Frontal cortex (tissue), 4 donors: ENCODE measurements around the gene SH2B3. TPM values are rescaled to one million over a fixed set of nuclear protein-coding genes. Genes with fewer than 3 reads are reported as not detected.

Source experiments
- DNase-seq, 2 donors: peaks; one replicate each; pipeline ENCODE4 v3.0.0; 2012; ENCODE audit warnings: low spot score in 2 of 2
- FAIRE-seq: peaks from 2 replicates; lab custom pipeline; 2012; peaks lifted over from hg19 to GRCh38; lab: Jason Lieb, UNC
- total RNA-seq: library from RNA; depleted of rRNA; stranded (reverse); fragments of >200 nt; gene quantifications from one replicate; pipeline ENCODE4 v1.2.3, GENCODE V29; 2014
- donor health status: control.
- donor health status: control.
- donor health status: control.

SH2B3 gene
- total RNA-seq, 1 donor from 2014 or later = 2.4 TPM

GRCh38 chr12:111440631-111441030 is 34.9 kb downstream of the SH2B3 start:
- FAIRE-seq (no peak), DNase-seq (no peak)

- no peak for FAIRE-seq
- DNase-seq = no peak
Observed at GRCh38 chr12:111441107-111441928, 35.6 kb downstream of the SH2B3 start.

- FAIRE-seq (no peak), DNase-seq (no peak)
Observed at GRCh38 chr12:111442301-111443045, 36.8 kb downstream of the SH2B3 start.

- DNase-seq (no peak), FAIRE-seq (no peak)
Observed at GRCh38 chr12:111443086-111443485, 37.4 kb downstream of the SH2B3 start.

- DNase-seq (no peak), FAIRE-seq (no peak)
Observed at GRCh38 chr12:111443586-111443985, 37.9 kb downstream of the SH2B3 start.

- FAIRE-seq (no peak), DNase-seq (no peak)
Observed at GRCh38 chr12:111444314-111444924, 38.7 kb downstream of the SH2B3 start.

GRCh38 chr12:111444925-111445725 is 39.4 kb downstream of the SH2B3 start:
- no peak for FAIRE-seq
- DNase-seq = no peak

GRCh38 chr12:111445726-111446581 is 40.2 kb downstream of the SH2B3 start:
- no peak for DNase-seq
- no peak for FAIRE-seq

- FAIRE-seq (no peak), DNase-seq (no peak)
Observed at GRCh38 chr12:111446631-111447570, 41.2 kb downstream of the SH2B3 start.

GRCh38 chr12:111447571-111448265 is 42.0 kb downstream of the SH2B3 start:
- DNase-seq = no peak
- no peak for FAIRE-seq

- DNase-seq = no peak
- no peak for FAIRE-seq
Observed at GRCh38 chr12:111448266-111448830, 42.6 kb downstream of the SH2B3 start.

- FAIRE-seq (no peak), DNase-seq (no peak)
Observed at GRCh38 chr12:111448846-111449790, 43.4 kb downstream of the SH2B3 start.

GRCh38 chr12:111450676-111451075 is 45.0 kb downstream of the SH2B3 start:
- FAIRE-seq (no peak), DNase-seq (no peak)

- no peak for FAIRE-seq
- DNase-seq = no peak
Observed at GRCh38 chr12:111451232-111451631, 45.5 kb downstream of the SH2B3 start.

- DNase-seq (peak; percentile 42 to 49), FAIRE-seq (peak; percentile 47)
Observed at GRCh38 chr12:111451649-111452129, 46.0 kb downstream of the SH2B3 start.
